Measurements from ENCODE around the gene AFG3L2.

GRCh38 chr18:12334863-12335262 is 42.2 kb downstream of the AFG3L2 start:
- TF ChIP-seq, protein P1, sequence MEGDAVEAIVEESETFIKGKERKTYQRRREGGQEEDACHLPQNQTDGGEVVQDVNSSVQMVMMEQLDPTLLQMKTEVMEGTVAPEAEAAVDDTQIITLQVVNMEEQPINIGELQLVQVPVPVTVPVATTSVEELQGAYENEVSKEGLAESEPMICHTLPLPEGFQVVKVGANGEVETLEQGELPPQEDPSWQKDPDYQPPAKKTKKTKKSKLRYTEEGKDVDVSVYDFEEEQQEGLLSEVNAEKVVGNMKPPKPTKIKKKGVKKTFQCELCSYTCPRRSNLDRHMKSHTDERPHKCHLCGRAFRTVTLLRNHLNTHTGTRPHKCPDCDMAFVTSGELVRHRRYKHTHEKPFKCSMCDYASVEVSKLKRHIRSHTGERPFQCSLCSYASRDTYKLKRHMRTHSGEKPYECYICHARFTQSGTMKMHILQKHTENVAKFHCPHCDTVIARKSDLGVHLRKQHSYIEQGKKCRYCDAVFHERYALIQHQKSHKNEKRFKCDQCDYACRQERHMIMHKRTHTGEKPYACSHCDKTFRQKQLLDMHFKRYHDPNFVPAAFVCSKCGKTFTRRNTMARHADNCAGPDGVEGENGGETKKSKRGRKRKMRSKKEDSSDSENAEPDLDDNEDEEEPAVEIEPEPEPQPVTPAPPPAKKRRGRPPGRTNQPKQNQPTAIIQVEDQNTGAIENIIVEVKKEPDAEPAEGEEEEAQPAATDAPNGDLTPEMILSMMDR (conservative IDR thresholded peaks at IDR 0.05 in 1 of 2, IDR thresholded peaks at IDR 0.05 in 1 of 2; ENCODE audit: extremely low read depth in 1 of 2, insufficient read depth in 1 of 2, low read depth in 1 of 2, low read length in 2 of 2): no peak
- no peak for TF ChIP-seq EZH2 (IDR thresholded peaks at IDR 0.05; ENCODE audit: borderline replicate concordance, low read length)

Data from mammary epithelial cell (primary cell).